ENCODE measurements around the gene CRAT. TPM values are rescaled to one million over a fixed set of nuclear protein-coding genes. Genes with fewer than 3 reads are reported as not detected.

Gene CRAT
- total RNA-seq, 2 experiments from 2014 or later, result 1.8 to 6.5 TPM

DNA sequence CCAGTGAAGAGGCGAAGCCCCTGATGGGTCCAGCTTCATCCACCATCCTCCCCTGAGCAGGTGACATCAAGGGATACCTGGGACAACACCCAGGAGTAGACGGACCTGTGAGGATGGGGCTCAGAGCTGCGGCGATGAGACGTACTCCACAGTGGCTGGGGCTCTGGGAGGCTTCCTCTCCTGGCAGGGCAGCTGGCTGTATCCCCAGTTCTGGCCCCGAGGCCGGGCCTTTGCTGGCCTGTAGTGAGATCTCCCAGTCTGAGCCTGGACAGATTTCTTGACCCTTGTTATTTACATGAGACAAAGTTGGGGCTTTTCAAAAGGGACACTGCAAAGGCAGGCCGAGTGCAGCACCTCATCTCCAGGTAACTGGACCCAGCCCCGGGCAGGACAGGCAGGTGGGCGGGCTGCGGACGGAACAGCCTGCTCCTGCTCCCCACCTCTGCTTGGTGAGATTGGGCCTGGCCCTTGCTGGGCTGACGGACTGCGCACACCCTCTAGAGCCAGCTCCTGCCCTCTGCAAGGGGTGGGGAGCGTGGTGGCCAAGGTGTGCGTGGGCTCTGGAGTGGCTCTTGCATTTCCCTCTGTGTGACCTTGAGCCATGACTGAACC is 44.4 kb upstream of the CRAT start:
- no TSS peak for BruUV-seq (replicated peaks)
- no peaks in the 10 kb centered on the region for H3K79me2 ChIP-seq (ENCODE audit: insufficient read depth, low read depth, low read length)
- H4K20me1 ChIP-seq (ENCODE audit: insufficient read depth, low read length), result no peaks in the 10 kb centered on the region
- no peak overlapping the region for H2AFZ ChIP-seq (ENCODE audit: low read length)
- POLR2A ChIA-PET, result interaction anchor here (0.6 kb wide), 1 partner anchor 12 kb away, joined by 4 read pairs; no protein-coding TSS in a partner anchor
- H3K36me3 ChIP-seq (ENCODE audit: insufficient read depth, low read length), result no peaks in the 10 kb centered on the region
- CTCF ChIA-PET (ENCODE audit: unreplicated experiment), result no interaction called here
- no peak overlapping the region for H3K4me3 ChIP-seq (ENCODE audit: low read depth, low read length, poor library complexity, severe bottlenecking)
- intact Hi-C loops (cut with micrococcal nuclease; ENCODE audit: unreplicated experiment), result no loop called here
- TF ChIP-seq CTCF (conservative IDR thresholded peaks at IDR 0.05; ENCODE audit: low read length), result no peak
- no peak for TF ChIP-seq EZH2phosphoT487 (IDR thresholded peaks at IDR 0.05; ENCODE audit: borderline replicate concordance, low read depth, low read length)
- no peak for DNase-seq (ENCODE audit: low spot score)
- H3K4me2 ChIP-seq (ENCODE audit: low read length), result no peak overlapping the region
- H3K27ac ChIP-seq (ENCODE audit: low read depth, low read length, poor library complexity, severe bottlenecking), result no peak overlapping the region
- H3K9me2 ChIP-seq (ENCODE audit: insufficient read depth, low read length), result no peaks in the 10 kb centered on the region
- peaks cover 1% of the 10 kb centered on the region for H3K4me1 ChIP-seq (ENCODE audit: insufficient read depth, low read length, poor library complexity, severe bottlenecking)
- H3K9me3 ChIP-seq (ENCODE audit: low read length), result no peaks in the 10 kb centered on the region

DNA sequence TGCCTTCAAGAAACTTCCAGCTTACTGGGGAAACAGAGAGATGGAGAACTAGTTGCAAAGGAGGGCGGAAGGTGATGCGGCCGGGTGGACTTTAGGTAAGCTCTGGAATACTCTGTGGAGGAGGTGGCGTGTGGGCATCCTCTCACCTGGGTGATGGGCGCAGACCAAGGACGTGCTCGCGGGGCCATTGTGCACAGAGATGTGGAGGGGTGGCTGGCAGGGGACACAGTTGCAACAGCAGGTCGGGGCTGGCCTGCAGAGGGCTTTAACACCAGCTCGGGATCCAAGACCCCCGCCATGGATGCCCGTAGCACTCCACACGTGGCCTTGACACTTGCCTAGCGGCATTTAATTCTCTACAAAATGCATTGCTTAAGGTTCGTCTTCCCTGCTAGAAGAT is 40.9 kb upstream of the CRAT start:
- Histone ChIP-seq H2AFZ (ENCODE audit: low read length) (no peak overlapping the region), H3K79me2 (ENCODE audit: insufficient read depth, low read depth, low read length) (no peaks in the 10 kb centered on the region), H3K27ac (ENCODE audit: low read depth, low read length, poor library complexity, severe bottlenecking) (no peak overlapping the region), H3K4me3 (ENCODE audit: low read depth, low read length, poor library complexity, severe bottlenecking) (no peak overlapping the region), H4K20me1 (ENCODE audit: insufficient read depth, low read length) (no peaks in the 10 kb centered on the region), H3K4me2 (ENCODE audit: low read length) (no peak overlapping the region), H3K4me1 (ENCODE audit: insufficient read depth, low read length, poor library complexity, severe bottlenecking) (peaks cover 35% of the 10 kb centered on the region), H3K9me2 (ENCODE audit: insufficient read depth, low read length) (no peaks in the 10 kb centered on the region), H3K36me3 (ENCODE audit: insufficient read depth, low read length) (peaks cover 8% of the 10 kb centered on the region; the same call in 1 of the 2 replicates), H3K9me3 (ENCODE audit: low read length) (no peaks in the 10 kb centered on the region)
- ChIA-PET POLR2A (no interaction called here), CTCF (ENCODE audit: unreplicated experiment) (no interaction called here)
- DNase-seq (ENCODE audit: low spot score), result no peak
- intact Hi-C loops (cut with micrococcal nuclease; ENCODE audit: unreplicated experiment), result no loop called here
- no peak for TF ChIP-seq CTCF (conservative IDR thresholded peaks at IDR 0.05; ENCODE audit: low read length)
- no peak for TF ChIP-seq EZH2phosphoT487 (IDR thresholded peaks at IDR 0.05; ENCODE audit: borderline replicate concordance, low read depth, low read length)
- BruUV-seq (replicated peaks), result no TSS peak

- POLR2A ChIA-PET, result no interaction called here
- no peak overlapping the region for H3K4me3 ChIP-seq (ENCODE audit: low read depth, low read length, poor library complexity, severe bottlenecking)
- intact Hi-C loops (cut with micrococcal nuclease; ENCODE audit: unreplicated experiment), result no loop called here
- CTCF ChIA-PET (ENCODE audit: unreplicated experiment), result no interaction called here
- H4K20me1 ChIP-seq (ENCODE audit: insufficient read depth, low read length), result no peaks in the 10 kb centered on the region
- H3K9me2 ChIP-seq (ENCODE audit: insufficient read depth, low read length), result no peaks in the 10 kb centered on the region
- H3K27ac ChIP-seq (ENCODE audit: low read depth, low read length, poor library complexity, severe bottlenecking), result no peak overlapping the region
- H3K9me3 ChIP-seq (ENCODE audit: low read length), result no peaks in the 10 kb centered on the region
- no peak for DNase-seq (ENCODE audit: low spot score)
- peaks cover 40% of the 10 kb centered on the region for H3K4me1 ChIP-seq (ENCODE audit: insufficient read depth, low read length, poor library complexity, severe bottlenecking)
- no peak overlapping the region for H2AFZ ChIP-seq (ENCODE audit: low read length)
- H3K79me2 ChIP-seq (ENCODE audit: insufficient read depth, low read depth, low read length), result no peaks in the 10 kb centered on the region
- H3K36me3 ChIP-seq (ENCODE audit: insufficient read depth, low read length), result peaks cover 8% of the 10 kb centered on the region; the same call in 1 of the 2 replicates
- BruUV-seq (replicated peaks), result no TSS peak
- no peak overlapping the region for H3K4me2 ChIP-seq (ENCODE audit: low read length)
- TF ChIP-seq EZH2phosphoT487 (IDR thresholded peaks at IDR 0.05; ENCODE audit: borderline replicate concordance, low read depth, low read length), result no peak
- no peak for TF ChIP-seq CTCF (conservative IDR thresholded peaks at IDR 0.05; ENCODE audit: low read length)
These were observed 40.1 kb upstream of the CRAT start for GRCh38 chr9:129150672-129151211.

Measured in OCI-LY7 (cell line).